ENCODE results near the gene PARP2. TPM values are rescaled to one million over a fixed set of nuclear protein-coding genes. Genes with fewer than 3 reads are reported as not detected.

The PARP2 gene
- total and polyA plus RNA-seq, 2 donors (not counting 1 experiment from before 2014, with no cell fraction given): 17.0 to 22.4 TPM

DNA sequence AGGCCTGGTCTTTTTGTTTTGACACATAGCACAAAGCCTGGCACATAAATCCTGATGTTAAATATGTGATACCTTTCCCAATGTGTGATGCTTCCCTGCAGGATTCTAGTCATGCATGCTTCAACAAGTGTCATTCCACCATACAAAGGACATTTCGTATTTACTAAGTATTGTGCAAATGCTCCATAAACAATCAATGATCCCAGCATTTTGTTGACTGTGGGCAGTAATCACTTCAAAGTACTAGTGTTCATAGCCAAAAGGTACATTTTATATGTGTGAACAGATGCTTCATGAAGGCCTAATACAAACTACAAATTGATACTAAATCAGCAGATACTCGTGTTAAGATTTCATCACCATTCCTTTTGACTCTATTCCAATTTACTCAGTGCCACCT lies 14.7 kb upstream of the PARP2 start:
- TF ChIP-seq, protein P1, sequence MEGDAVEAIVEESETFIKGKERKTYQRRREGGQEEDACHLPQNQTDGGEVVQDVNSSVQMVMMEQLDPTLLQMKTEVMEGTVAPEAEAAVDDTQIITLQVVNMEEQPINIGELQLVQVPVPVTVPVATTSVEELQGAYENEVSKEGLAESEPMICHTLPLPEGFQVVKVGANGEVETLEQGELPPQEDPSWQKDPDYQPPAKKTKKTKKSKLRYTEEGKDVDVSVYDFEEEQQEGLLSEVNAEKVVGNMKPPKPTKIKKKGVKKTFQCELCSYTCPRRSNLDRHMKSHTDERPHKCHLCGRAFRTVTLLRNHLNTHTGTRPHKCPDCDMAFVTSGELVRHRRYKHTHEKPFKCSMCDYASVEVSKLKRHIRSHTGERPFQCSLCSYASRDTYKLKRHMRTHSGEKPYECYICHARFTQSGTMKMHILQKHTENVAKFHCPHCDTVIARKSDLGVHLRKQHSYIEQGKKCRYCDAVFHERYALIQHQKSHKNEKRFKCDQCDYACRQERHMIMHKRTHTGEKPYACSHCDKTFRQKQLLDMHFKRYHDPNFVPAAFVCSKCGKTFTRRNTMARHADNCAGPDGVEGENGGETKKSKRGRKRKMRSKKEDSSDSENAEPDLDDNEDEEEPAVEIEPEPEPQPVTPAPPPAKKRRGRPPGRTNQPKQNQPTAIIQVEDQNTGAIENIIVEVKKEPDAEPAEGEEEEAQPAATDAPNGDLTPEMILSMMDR (IDR thresholded peaks at IDR 0.05): no peak
- no peak overlapping the region for H3K4me2 ChIP-seq (replicated peaks; ENCODE audit: low read depth, low read length, poor library complexity, severe bottlenecking)
- Mint-ChIP-seq H3K27ac (peak overlapping the region; percentile 32), H3K9me3 (ENCODE audit: insufficient read depth) (no peaks in the 10 kb centered on the region), H3K4me1 (peaks cover 44% of the 10 kb centered on the region), H3K27me3 (no peaks in the 10 kb centered on the region), H3K4me3 (no peak overlapping the region)
- 80% methylated on average over 2 of the region's 2 CpGs for WGBS (ENCODE audit: insufficient coverage)
- peak overlapping the region in 1 of 2 donors; percentile 7 for H3K27ac ChIP-seq (ENCODE audit: low read length in 2 of 2)
- H3K36me3 ChIP-seq (replicated peaks in 1 of 2; ENCODE audit: control extremely low read depth in 1 of 2, control insufficient read depth in 1 of 2, extremely low read depth in 1 of 2, insufficient read depth in 2 of 2, low read length in 1 of 2): peaks cover 4 to 24% of the 10 kb centered on the region in 2 experiments
- no peak overlapping the region for H3K4me3 ChIP-seq (ENCODE audit: control extremely low read depth in 1 of 5, extremely low read depth in 1 of 5, insufficient read depth in 1 of 5, low read depth in 2 of 5, low read length in 4 of 5)
- H3K9ac ChIP-seq (ENCODE audit: low read length): no peak overlapping the region
- ChIA-PET CTCF (interaction anchor here (0.6 to 10.4 kb wide), 24 partner anchors 10 to 1136 kb away, joined by 3 to 215 read pairs (median 5); partner anchors contain the start of genes PARP2, RNASE4 and TEP1), POLR2A (interaction anchor here (0.6 to 2.1 kb wide), 4 partner anchors 14 to 281 kb away, joined by 3 to 15 read pairs (median 4); partner anchors contain the start of gene PARP2)
- H3K79me2 ChIP-seq (ENCODE audit: control insufficient read depth, insufficient read depth, low read length): peaks cover 45% of the 10 kb centered on the region
- H3K27me3 ChIP-seq (replicated peaks in 1 of 4; ENCODE audit: control extremely low read depth in 1 of 4, control insufficient read depth in 3 of 4, insufficient read depth in 4 of 4, low read length in 3 of 4): no peaks in the 10 kb centered on the region
- H2AFZ ChIP-seq (ENCODE audit: insufficient read depth, low read depth, low read length, poor library complexity, severe bottlenecking): no peak overlapping the region
- peaks cover 8 to 14% of the 10 kb centered on the region in 2 donors for H3K4me1 ChIP-seq (ENCODE audit: control insufficient read depth in 2 of 2, insufficient read depth in 2 of 2, low read length in 2 of 2)
- ATAC-seq (ENCODE audit: low read depth) (no peak), DNase-seq (no peak)
- intact Hi-C loops (cut with micrococcal nuclease): loop anchor here (5.0 kb wide), 2 partner anchors 529 to 544 kb away; no protein-coding TSS in a partner anchor
- H4K20me1 ChIP-seq (ENCODE audit: control insufficient read depth, insufficient read depth, low read length, poor library complexity, severe bottlenecking): no peaks in the 10 kb centered on the region
- no peaks in the 10 kb centered on the region for H3K9me3 ChIP-seq (ENCODE audit: control extremely low read depth in 1 of 3, control insufficient read depth in 2 of 3, insufficient read depth in 1 of 3, low read length in 2 of 3)

DNA sequence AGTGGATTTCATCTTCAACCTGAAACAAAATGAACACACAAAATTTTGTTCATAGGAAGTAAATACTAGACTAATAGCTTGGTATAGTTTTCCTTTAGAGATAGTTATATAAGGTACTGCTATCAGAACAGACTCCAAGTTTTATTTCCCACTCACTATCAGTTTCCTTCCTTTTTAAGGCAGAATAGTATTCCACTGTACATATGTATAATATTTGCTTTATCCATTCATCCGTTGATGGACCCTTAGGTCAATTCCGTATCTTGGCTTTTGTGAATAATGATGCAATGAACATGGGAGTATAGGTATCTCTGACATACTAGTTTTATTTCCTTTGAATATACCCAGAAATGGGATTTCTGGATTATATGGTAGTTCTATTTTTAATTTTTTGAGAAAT lies 14.1 kb upstream of the PARP2 start:
- Histone ChIP-seq H3K4me3 (ENCODE audit: control extremely low read depth in 1 of 5, extremely low read depth in 1 of 5, insufficient read depth in 1 of 5, low read depth in 2 of 5, low read length in 4 of 5) (no peak overlapping the region), H3K9me3 (ENCODE audit: control extremely low read depth in 1 of 3, control insufficient read depth in 2 of 3, insufficient read depth in 1 of 3, low read length in 2 of 3) (no peaks in the 10 kb centered on the region), H3K27ac (ENCODE audit: low read length in 2 of 2) (peak overlapping the region in 1 of 2 donors; percentile 7), H3K9ac (ENCODE audit: low read length) (no peak overlapping the region), H3K4me1 (ENCODE audit: control insufficient read depth in 2 of 2, insufficient read depth in 2 of 2, low read length in 2 of 2) (peaks cover 13 to 17% of the 10 kb centered on the region in 2 donors), H3K4me2 (replicated peaks; ENCODE audit: low read depth, low read length, poor library complexity, severe bottlenecking) (no peak overlapping the region), H3K79me2 (ENCODE audit: control insufficient read depth, insufficient read depth, low read length) (peaks cover 44% of the 10 kb centered on the region), H3K27me3 (replicated peaks in 1 of 4; ENCODE audit: control extremely low read depth in 1 of 4, control insufficient read depth in 3 of 4, insufficient read depth in 4 of 4, low read length in 3 of 4) (no peaks in the 10 kb centered on the region), H4K20me1 (ENCODE audit: control insufficient read depth, insufficient read depth, low read length, poor library complexity, severe bottlenecking) (no peaks in the 10 kb centered on the region), H3K36me3 (replicated peaks in 1 of 2; ENCODE audit: control extremely low read depth in 1 of 2, control insufficient read depth in 1 of 2, extremely low read depth in 1 of 2, insufficient read depth in 2 of 2, low read length in 1 of 2) (peaks cover 4 to 21% of the 10 kb centered on the region in 2 experiments), H2AFZ (ENCODE audit: insufficient read depth, low read depth, low read length, poor library complexity, severe bottlenecking) (no peak overlapping the region)
- no CpG with 5 or more reads among the region's 2 CpGs for WGBS (ENCODE audit: insufficient coverage)
- TF ChIP-seq, protein P1 (IDR thresholded peaks at IDR 0.05): no peak
- TF ChIP-seq EZH2 (IDR thresholded peaks at IDR 0.05; ENCODE audit: borderline replicate concordance, insufficient read depth, low read depth, low read length, poor library complexity, severe bottlenecking): no peak
- DNase-seq (no peak), ATAC-seq (ENCODE audit: low read depth) (no peak)
- no peaks in the 10 kb centered on the region for H3K27me3 Mint-ChIP-seq
- no peaks in the 10 kb centered on the region for H3K9me3 Mint-ChIP-seq (ENCODE audit: insufficient read depth)
- no peak overlapping the region for H3K27ac Mint-ChIP-seq
- H3K4me3 Mint-ChIP-seq: no peak overlapping the region
- peaks cover 44% of the 10 kb centered on the region for H3K4me1 Mint-ChIP-seq
- intact Hi-C loops (cut with micrococcal nuclease): loop anchor here (5.0 kb wide), 2 partner anchors 528 to 543 kb away; no protein-coding TSS in a partner anchor
- ChIA-PET CTCF (interaction anchor here (0.8 to 10.4 kb wide), 14 partner anchors 9 to 480 kb away, joined by 3 to 215 read pairs (median 4); partner anchors contain the start of genes PARP2 and TEP1), POLR2A (interaction anchor here (0.6 to 0.7 kb wide), 2 partner anchors 13 to 20 kb away, joined by 3 to 5 read pairs; no protein-coding TSS in a partner anchor)

Measured in B cell (primary cell).